Measurements from ENCODE around the gene ARHGEF11.

ARHGEF11 gene

GRCh38 chr1:157044326-157044725, 1.2 kb downstream of the ARHGEF11 start:
- no peak for DNase-seq

- DNase-seq = no peak
Measured at GRCh38 chr1:157043685-157044084, 1.9 kb downstream of the ARHGEF11 start.

GRCh38 chr1:157042846-157043245, 2.7 kb downstream of the ARHGEF11 start:
- no peak for DNase-seq

- DNase-seq = no peak
Measured at GRCh38 chr1:157040802-157041201, 4.7 kb downstream of the ARHGEF11 start.

GRCh38 chr1:157035121-157035520, 10.4 kb downstream of the ARHGEF11 start:
- DNase-seq = no peak

- no peak for DNase-seq
Measured at GRCh38 chr1:157034137-157034800, 11.3 kb downstream of the ARHGEF11 start.

- DNase-seq = no peak
Measured at GRCh38 chr1:157033357-157033876, 12.1 kb downstream of the ARHGEF11 start.

GRCh38 chr1:157032303-157032702, 13.2 kb downstream of the ARHGEF11 start:
- DNase-seq = no peak

- no peak for DNase-seq
Measured at GRCh38 chr1:157030728-157031127, 14.8 kb downstream of the ARHGEF11 start.

GRCh38 chr1:157028674-157029073, 16.9 kb downstream of the ARHGEF11 start:
- DNase-seq = no peak

- no peak for DNase-seq
Measured at GRCh38 chr1:157025856-157026255, 19.7 kb downstream of the ARHGEF11 start.

GRCh38 chr1:157025385-157025784, 20.2 kb downstream of the ARHGEF11 start:
- no peak for DNase-seq

- no peak for DNase-seq
Measured at GRCh38 chr1:157021688-157022087, 23.9 kb downstream of the ARHGEF11 start.

- no peak for DNase-seq
Measured at GRCh38 chr1:157019457-157019856, 26.1 kb downstream of the ARHGEF11 start.

- DNase-seq = no peak
Measured at GRCh38 chr1:157011845-157012244, 33.7 kb downstream of the ARHGEF11 start.

GRCh38 chr1:157008502-157008901, 37.0 kb downstream of the ARHGEF11 start:
- DNase-seq = no peak

- no peak for DNase-seq
Measured at GRCh38 chr1:157007306-157007705, 38.2 kb downstream of the ARHGEF11 start.

GRCh38 chr1:157006676-157007075, 38.9 kb downstream of the ARHGEF11 start:
- no peak for DNase-seq

GRCh38 chr1:157005965-157006364, 39.6 kb downstream of the ARHGEF11 start:
- no peak for DNase-seq

- DNase-seq = no peak
Measured at GRCh38 chr1:157004806-157005205, 40.7 kb downstream of the ARHGEF11 start.

GRCh38 chr1:157004327-157004726, 41.2 kb downstream of the ARHGEF11 start:
- no peak for DNase-seq

- DNase-seq = no peak
Measured at GRCh38 chr1:157001304-157001703, 44.2 kb downstream of the ARHGEF11 start.

GRCh38 chr1:157000686-157001085, 44.9 kb downstream of the ARHGEF11 start:
- no peak for DNase-seq

- DNase-seq = no peak
Measured at GRCh38 chr1:156999596-157000320, 45.8 kb downstream of the ARHGEF11 start.

Data from NCI-H748 treated with DMSO at 0.1 percent for 48 hours (cell line).